SU-DHL-6 (cell line): ENCODE measurements around the gene CAPN9.

Source experiments
- H2AFZ ChIP-seq: fragments of 200-600 bp; sonication (generic); 2 replicates; pipeline ENCODE4 v1.6.1; 2014; ENCODE audit warnings: low read depth, mild to moderate bottlenecking, moderate library complexity, mixed read lengths, antibody characterized with exemption, low read length; ENCODE audit not compliant: severe bottlenecking
- H3F3A ChIP-seq: fragments of 200-600 bp; shearing (Covaris generic); 2 replicates; pipeline ENCODE4 v1.6.0; 2016; ENCODE audit warnings: antibody characterized with exemption, mild to moderate bottlenecking; ENCODE audit not compliant: insufficient read depth
- H3K27ac ChIP-seq: fragments of 200-600 bp; sonication (generic); 2 replicates; pipeline ENCODE4 v1.5.1; 2016; ENCODE audit warnings: low read depth, mild to moderate bottlenecking, low read length, moderate library complexity, mixed read lengths
- H3K27me3 ChIP-seq: fragments of 200-600 bp; sonication (generic), shearing (Covaris generic); 2 replicates; pipeline ENCODE4 v1.6.0; 2014; ENCODE audit warnings: mild to moderate bottlenecking, low read length
- H3K36me3 ChIP-seq: fragments of 200-600 bp; sonication (generic); 2 replicates; pipeline ENCODE4 v1.6.1; 2014; ENCODE audit warnings: mild to moderate bottlenecking, low read length, mixed read lengths
- H3K4me2 ChIP-seq: fragments of 300-600, 200-600 bp; shearing (Covaris generic), sonication (generic); 2 replicates; pipeline ENCODE4 v1.6.0; 2014; ENCODE audit warnings: low read length, low read depth, mild to moderate bottlenecking; ENCODE audit not compliant: poor library complexity, severe bottlenecking
- H3K4me3 ChIP-seq: fragments of 200-600 bp; sonication (generic); 2 replicates; pipeline ENCODE4 v1.5.1; 2014; ENCODE audit warnings: antibody characterized with exemption, low read length, mild to moderate bottlenecking, mixed read lengths; ENCODE audit not compliant: insufficient read depth, poor library complexity, severe bottlenecking
- H3K79me2 ChIP-seq: fragments of 200-600 bp; sonication (generic); 2 replicates; pipeline ENCODE4 v1.6.1; 2014; ENCODE audit warnings: mild to moderate bottlenecking, low read length, moderate library complexity; ENCODE audit not compliant: insufficient read depth
- H3K9ac ChIP-seq: fragments of 200-600 bp; sonication (generic); 2 replicates; pipeline ENCODE4 v1.7.0; 2014; ENCODE audit warnings: mild to moderate bottlenecking, low read length
- H3K9me2 ChIP-seq: fragments of 200-600 bp; sonication (generic); replicated peaks from 2 replicates; pipeline ENCODE4 v1.6.1; 2014; ENCODE audit warnings: low read length; ENCODE audit not compliant: insufficient read depth
- H3K9me3 ChIP-seq: fragments of 200-600 bp; sonication (generic); 2 replicates; pipeline ENCODE4 v1.6.1; 2014; ENCODE audit warnings: low read length, mixed read lengths; ENCODE audit not compliant: insufficient read depth
- H4K20me1 ChIP-seq: fragments of 200-600 bp; sonication (generic); 2 replicates; pipeline ENCODE4 v1.6.1; 2014; ENCODE audit warnings: low read depth, mild to moderate bottlenecking, antibody characterized with exemption, low read length, moderate library complexity, mixed read lengths
- CTCF ChIP-seq: fragments of 200-600 bp; sonication (generic); IDR thresholded peaks from one replicate; pipeline ENCODE4 v1.5.1; 2017; ENCODE audit warnings: antibody characterized with exemption, mild to moderate bottlenecking, low read length, moderate library complexity; ENCODE audit not compliant: insufficient read depth, poor library complexity, severe bottlenecking
- EZH2phosphoT487 ChIP-seq: fragments of 200-600 bp; sonication (generic), shearing (Covaris generic); conservative IDR thresholded peaks from 2 replicates; pipeline ENCODE4 v1.6.1; 2018; ENCODE audit warnings: mild to moderate bottlenecking, antibody characterized with exemption, low read length, moderate library complexity, mixed read lengths

The CAPN9 gene

GRCh38 chr1:230794871-230795605 lies 47.9 kb downstream of the CAPN9 start:
- Histone ChIP-seq H3K9ac (no peak overlapping the region), H3K9me3 (no peaks in the 10 kb centered on the region), H3K4me2 (no peak overlapping the region), H3K36me3 (no peaks in the 10 kb centered on the region), H3K4me3 (no peak overlapping the region), H3K27ac (no peak overlapping the region), H3K9me2 (no peaks in the 10 kb centered on the region), H4K20me1 (no peaks in the 10 kb centered on the region), H3K27me3 (no peaks in the 10 kb centered on the region), H2AFZ (no peak overlapping the region), H3K79me2 (no peaks in the 10 kb centered on the region), H3F3A (no peaks in the 10 kb centered on the region)
- no peak for TF ChIP-seq EZH2phosphoT487
- no peak for TF ChIP-seq CTCF

GRCh38 chr1:230796626-230797025 lies 49.4 kb downstream of the CAPN9 start:
- Histone ChIP-seq H3F3A (no peaks in the 10 kb centered on the region), H4K20me1 (no peaks in the 10 kb centered on the region), H3K27me3 (0 out of 2 replicates have a peak, but pooled peaks cover 3% of the 10 kb centered on the region), H3K4me2 (no peak overlapping the region), H3K79me2 (no peaks in the 10 kb centered on the region), H3K9me3 (no peaks in the 10 kb centered on the region), H3K9me2 (no peaks in the 10 kb centered on the region), H3K4me3 (no peak overlapping the region), H3K9ac (no peak overlapping the region), H2AFZ (no peak overlapping the region), H3K27ac (no peak overlapping the region), H3K36me3 (no peaks in the 10 kb centered on the region)
- TF ChIP-seq EZH2phosphoT487: no peak
- no peak for TF ChIP-seq CTCF

- no peak overlapping the region for H3K4me2 ChIP-seq
- H3K27me3 ChIP-seq: 0 out of 2 replicates have a peak, but pooled peaks cover 3% of the 10 kb centered on the region
- H3K9me3 ChIP-seq: no peaks in the 10 kb centered on the region
- no peak overlapping the region for H3K9ac ChIP-seq
- H3F3A ChIP-seq: no peaks in the 10 kb centered on the region
- no peaks in the 10 kb centered on the region for H3K9me2 ChIP-seq
- no peak overlapping the region for H2AFZ ChIP-seq
- H4K20me1 ChIP-seq: no peaks in the 10 kb centered on the region
- H3K27ac ChIP-seq: no peak overlapping the region
- H3K79me2 ChIP-seq: no peaks in the 10 kb centered on the region
- no peaks in the 10 kb centered on the region for H3K36me3 ChIP-seq
- TF ChIP-seq CTCF (no peak), EZH2phosphoT487 (no peak)
- H3K4me3 ChIP-seq: no peak overlapping the region
These were observed 50.3 kb downstream of the CAPN9 start for GRCh38 chr1:230797376-230797920.
